Keratinocyte (primary cell): ENCODE measurements around the gene TBC1D5. TPM values are rescaled to one million over a fixed set of nuclear protein-coding genes. Genes with fewer than 3 reads are reported as not detected.

Experiments
- DNase-seq: peaks from one replicate; pipeline ENCODE4 v3.0.0-alpha.2; 2011; ENCODE audit warnings: low read depth, missing footprints, low spot score
- FAIRE-seq: peaks from 2 replicates; lab custom pipeline; 2011; peaks lifted over from hg19 to GRCh38; lab: Jason Lieb, UNC
- H2AFZ ChIP-seq: 2 replicates; pipeline ENCODE4 v1.6.0; 2012; ENCODE audit warnings: low read length, control low read depth, inconsistent platforms; ENCODE audit not compliant: control insufficient read depth
- H3K27ac ChIP-seq: 2 replicates; pipeline ENCODE4 v1.5.1; 2011; ENCODE audit warnings: low read length; ENCODE audit not compliant: control insufficient read depth, insufficient read depth
- H3K27me3 ChIP-seq: 3 replicates; pipeline ENCODE4 v1.6.0; 2011; ENCODE audit warnings: low read length; ENCODE audit not compliant: control insufficient read depth, insufficient read depth; ENCODE audit errors: extremely low read depth
- H3K36me3 ChIP-seq, 2 experiments: 2 replicates in 1 of 2; 3 replicates in 1 of 2; pipeline ENCODE4 v1.5.1; 2011; ENCODE audit warnings: low read length in 2 of 2, mild to moderate bottlenecking in 1 of 2; ENCODE audit not compliant: control insufficient read depth in 2 of 2, insufficient read depth in 2 of 2; ENCODE audit errors: extremely low read depth in 1 of 2
- H3K4me1 ChIP-seq: 3 replicates; pipeline ENCODE4 v1.5.1; 2011; ENCODE audit warnings: low read length; ENCODE audit not compliant: control insufficient read depth, insufficient read depth; ENCODE audit errors: extremely low read depth
- H3K4me2 ChIP-seq: 3 replicates; pipeline ENCODE4 v1.6.0; 2011; ENCODE audit warnings: low read depth, low read length; ENCODE audit not compliant: control insufficient read depth, insufficient read depth; ENCODE audit errors: extremely low read depth
- H3K4me3 ChIP-seq, 3 experiments: fragments of 200-600 bp in 1 of 3; sonication (generic) in 1 of 3; 2 replicates in 2 of 3; 3 replicates in 1 of 3; pipeline ENCODE4 v1.5.1; 2011 to 2016; ENCODE audit warnings: low read length in 3 of 3, mild to moderate bottlenecking in 3 of 3, control low read depth in 2 of 3, inconsistent platforms in 1 of 3, low read depth in 1 of 3, mixed read lengths in 1 of 3, mixed run types in 1 of 3, moderate library complexity in 1 of 3; ENCODE audit not compliant: control insufficient read depth in 2 of 3, insufficient read depth in 2 of 3; ENCODE audit errors: extremely low read depth in 1 of 3
- H3K79me2 ChIP-seq: 2 replicates; pipeline ENCODE4 v1.6.0; 2012; ENCODE audit warnings: low read length; ENCODE audit not compliant: control insufficient read depth, insufficient read depth
- H3K9ac ChIP-seq: 3 replicates; pipeline ENCODE4 v1.6.0; 2011; ENCODE audit warnings: low read length; ENCODE audit not compliant: control insufficient read depth, insufficient read depth; ENCODE audit errors: extremely low read depth
- H3K9me1 ChIP-seq: 3 replicates; pipeline ENCODE4 v1.6.0; 2011; ENCODE audit warnings: low read length; ENCODE audit not compliant: control insufficient read depth, insufficient read depth; ENCODE audit errors: extremely low read depth
- H3K9me3 ChIP-seq: 2 replicates; pipeline ENCODE4 v1.5.1; 2012; ENCODE audit warnings: low read depth, low read length; ENCODE audit not compliant: control insufficient read depth
- H4K20me1 ChIP-seq: 3 replicates; pipeline ENCODE4 v1.6.0; 2011; ENCODE audit warnings: low read length; ENCODE audit not compliant: control insufficient read depth, insufficient read depth; ENCODE audit errors: extremely low read depth
- EZH2 ChIP-seq: IDR thresholded peaks from one replicate; pipeline ENCODE4 v1.6.1; 2012; ENCODE audit warnings: inconsistent platforms, mild to moderate bottlenecking, low read length, moderate library complexity
- dilution Hi-C: fragments of 300-500 bp; cut with MboI; formaldehyde crosslinking; loops from one replicate; pipeline ENCODE4 v1.7.0; 2020; ENCODE audit warnings: low sequenced_read_pairs; ENCODE audit not compliant: extremely low pct_ligation_motif_present
- polyA plus RNA-seq, 5 experiments: library from polyadenylated mRNA; depleted of rRNA in 3 of 5; stranded (reverse) in 3 of 5; stranded (forward) in 1 of 5; unstranded in 1 of 5; fragments of >200 nt; gene quantifications; 1 replicate in 1 of 5; 2 replicates in 3 of 5; 3 replicates in 1 of 5; pipeline versions ENCODE4 v1.2.1 to v1.2.3, GENCODE V29; 2011 to 2012; ENCODE audit warnings: missing spikeins in 2 of 5, low read depth in 1 of 5, low replicate concordance in 1 of 5
- TF ChIP-seq, protein P1 (sequence below), 3 experiments: IDR thresholded peaks in 1 of 3; conservative IDR thresholded peaks in 1 of 3; optimal IDR thresholded peaks in 1 of 3; 2 replicates in 2 of 3; 3 replicates in 1 of 3; pipeline versions ENCODE3 to v1.5.1; 2011; ENCODE audit warnings: low read length in 3 of 3, mild to moderate bottlenecking in 3 of 3, moderate library complexity in 2 of 3, control low read depth in 1 of 3, inconsistent platforms in 1 of 3; ENCODE audit not compliant: insufficient read depth in 2 of 3; ENCODE audit errors: extremely low read depth in 1 of 3

The TBC1D5 gene
- polyA plus RNA-seq, 1 donor (not counting 4 experiments of a cell fraction or from before 2014, with no cell fraction given): 25.8 TPM

DNA sequence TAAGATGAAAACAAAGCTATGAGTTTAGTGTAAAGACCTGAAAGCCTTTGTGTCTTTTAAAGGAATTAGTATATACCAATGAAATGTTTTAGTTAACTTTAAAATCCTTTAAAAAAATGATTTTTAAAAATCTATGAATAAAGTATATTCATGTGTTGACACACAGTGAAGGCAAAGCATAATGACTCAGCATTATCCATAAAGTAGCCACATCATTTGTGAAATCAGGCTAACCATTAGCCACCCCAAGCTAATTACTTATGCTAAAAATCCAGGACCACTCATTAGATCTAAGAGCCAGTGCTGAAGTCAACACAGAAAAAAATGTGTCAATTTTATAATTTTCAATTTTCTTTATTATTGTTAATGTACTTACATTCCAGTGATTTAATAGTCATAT, 310.2 kb downstream of the TBC1D5 start:
- no peak overlapping the region for H2AFZ ChIP-seq
- H3K9me1 ChIP-seq: no peaks in the 10 kb centered on the region
- H3K4me1 ChIP-seq: no peaks in the 10 kb centered on the region
- H3K36me3 ChIP-seq: no peaks in the 10 kb centered on the region
- H3K4me2 ChIP-seq: no peak overlapping the region
- H3K4me3 ChIP-seq: no peak overlapping the region
- H4K20me1 ChIP-seq: no peaks in the 10 kb centered on the region
- no peak overlapping the region for H3K9ac ChIP-seq
- no peaks in the 10 kb centered on the region for H3K9me3 ChIP-seq
- FAIRE-seq: no peak
- no peak for TF ChIP-seq EZH2
- TF ChIP-seq, protein P1, sequence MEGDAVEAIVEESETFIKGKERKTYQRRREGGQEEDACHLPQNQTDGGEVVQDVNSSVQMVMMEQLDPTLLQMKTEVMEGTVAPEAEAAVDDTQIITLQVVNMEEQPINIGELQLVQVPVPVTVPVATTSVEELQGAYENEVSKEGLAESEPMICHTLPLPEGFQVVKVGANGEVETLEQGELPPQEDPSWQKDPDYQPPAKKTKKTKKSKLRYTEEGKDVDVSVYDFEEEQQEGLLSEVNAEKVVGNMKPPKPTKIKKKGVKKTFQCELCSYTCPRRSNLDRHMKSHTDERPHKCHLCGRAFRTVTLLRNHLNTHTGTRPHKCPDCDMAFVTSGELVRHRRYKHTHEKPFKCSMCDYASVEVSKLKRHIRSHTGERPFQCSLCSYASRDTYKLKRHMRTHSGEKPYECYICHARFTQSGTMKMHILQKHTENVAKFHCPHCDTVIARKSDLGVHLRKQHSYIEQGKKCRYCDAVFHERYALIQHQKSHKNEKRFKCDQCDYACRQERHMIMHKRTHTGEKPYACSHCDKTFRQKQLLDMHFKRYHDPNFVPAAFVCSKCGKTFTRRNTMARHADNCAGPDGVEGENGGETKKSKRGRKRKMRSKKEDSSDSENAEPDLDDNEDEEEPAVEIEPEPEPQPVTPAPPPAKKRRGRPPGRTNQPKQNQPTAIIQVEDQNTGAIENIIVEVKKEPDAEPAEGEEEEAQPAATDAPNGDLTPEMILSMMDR (optimal IDR thresholded peaks at IDR 0.05 in 1 of 3, IDR thresholded peaks at IDR 0.05 in 1 of 3, conservative IDR thresholded peaks at IDR 0.05 in 1 of 3; ENCODE audit: extremely low read depth in 1 of 3, insufficient read depth in 2 of 3, low read length in 3 of 3): no peak
- no peaks in the 10 kb centered on the region for H3K79me2 ChIP-seq
- dilution Hi-C loops: no loop called here
- H3K27me3 ChIP-seq: no peaks in the 10 kb centered on the region
- H3K27ac ChIP-seq: no peak overlapping the region
- DNase-seq: no peak

DNA sequence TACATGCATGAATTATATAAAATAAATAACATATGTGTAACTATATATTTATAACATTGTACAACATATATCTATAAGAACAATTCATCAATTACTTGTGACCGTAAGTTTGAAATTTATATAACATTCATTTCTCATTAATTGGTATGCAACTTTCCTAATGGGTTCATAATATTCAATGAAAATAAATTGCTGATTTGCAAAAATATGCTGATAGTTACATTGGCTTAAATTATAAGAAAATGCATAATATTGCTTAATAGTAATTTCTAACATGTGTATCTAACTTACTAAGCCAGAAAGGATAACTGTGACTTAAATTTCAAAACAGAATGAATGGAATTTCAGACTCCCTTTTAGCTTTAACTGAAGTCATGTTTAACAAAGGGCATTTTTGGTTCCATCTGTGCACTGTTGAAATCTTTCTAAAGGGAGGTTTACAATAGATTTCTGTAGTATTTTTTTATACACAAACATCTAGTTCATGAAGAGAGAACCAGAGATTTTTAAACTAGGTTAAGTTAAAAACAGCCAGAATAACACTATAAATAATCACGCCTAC, 310.9 kb downstream of the TBC1D5 start:
- FAIRE-seq (no peak), DNase-seq (no peak)
- H3K9ac ChIP-seq: no peak overlapping the region
- no peak overlapping the region for H3K27ac ChIP-seq
- no peaks in the 10 kb centered on the region for H3K4me1 ChIP-seq
- H3K9me3 ChIP-seq: no peaks in the 10 kb centered on the region
- no peaks in the 10 kb centered on the region for H3K9me1 ChIP-seq
- no peaks in the 10 kb centered on the region for H3K79me2 ChIP-seq
- dilution Hi-C loops: no loop called here
- H4K20me1 ChIP-seq: no peaks in the 10 kb centered on the region
- no peaks in the 10 kb centered on the region for H3K36me3 ChIP-seq
- no peaks in the 10 kb centered on the region for H3K27me3 ChIP-seq
- H3K4me2 ChIP-seq: no peak overlapping the region
- TF ChIP-seq EZH2: no peak
- TF ChIP-seq, protein P1 (optimal IDR thresholded peaks at IDR 0.05 in 1 of 3, IDR thresholded peaks at IDR 0.05 in 1 of 3, conservative IDR thresholded peaks at IDR 0.05 in 1 of 3; ENCODE audit: extremely low read depth in 1 of 3, insufficient read depth in 2 of 3, low read length in 3 of 3): no peak
- no peak overlapping the region for H3K4me3 ChIP-seq
- no peak overlapping the region for H2AFZ ChIP-seq
